Stromal cell of bone marrow (primary cell): Measurements from ENCODE around the gene CACTIN.
A peak's percentile ranks its signal among the peaks of the same experiment; 100 is the strongest.
"Not testable (repeated sequence)": the region's sequence is repeated elsewhere in the genome, so short reads cannot be mapped to it uniquely, and the experiment has no call there.

Source experiments
- DNase-seq: peaks from one replicate; pipeline ENCODE4 v3.0.0-alpha.2; 2012; ENCODE audit warnings: low read depth

The CACTIN gene

DNA sequence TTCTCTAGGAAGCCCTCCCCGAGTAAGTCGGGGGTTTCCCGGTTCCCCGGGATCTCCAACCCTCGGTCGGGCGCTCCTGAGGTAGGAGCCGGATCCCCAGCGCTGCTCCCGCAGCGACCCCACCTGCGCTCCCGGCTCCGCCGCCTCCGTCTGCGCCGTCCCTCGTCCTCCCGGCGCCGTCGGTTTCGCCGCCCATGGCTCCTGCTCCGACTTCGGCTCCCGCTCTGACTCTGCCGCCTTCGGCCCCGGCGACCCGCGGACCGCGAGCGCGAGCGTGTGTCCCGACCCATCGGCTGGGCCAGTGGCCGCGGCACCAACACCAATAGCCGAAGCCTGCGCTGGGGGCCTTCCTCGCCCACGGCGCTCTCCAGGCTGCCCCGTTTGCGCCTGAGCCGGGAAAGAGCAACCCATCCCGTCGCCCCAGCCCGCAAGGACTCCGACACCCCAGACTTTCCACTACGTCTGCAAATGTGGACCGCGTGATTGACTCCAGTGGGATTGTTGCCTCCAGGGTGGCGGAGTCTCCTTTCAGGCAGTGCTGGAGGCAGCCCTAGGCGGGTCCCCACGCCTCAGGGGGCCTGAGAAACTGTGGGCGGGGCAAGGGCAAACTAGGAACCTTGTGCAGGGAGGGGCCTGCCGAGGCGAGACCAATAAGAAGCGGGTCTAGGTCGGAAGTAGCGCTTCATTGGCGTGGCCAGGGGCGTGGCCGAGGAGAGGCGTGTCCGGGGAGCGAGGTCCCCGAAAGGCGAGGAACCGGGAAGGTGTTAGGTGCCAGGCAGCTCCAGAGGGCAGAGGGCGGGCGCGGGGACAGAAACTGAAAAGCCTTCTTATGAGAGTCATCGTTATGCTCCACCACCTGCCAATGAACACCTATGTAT, at the start of gene CACTIN:
TSS of gene CACTIN (minus strand) at position 318 of the 878 bp plus-strand sequence. CDS start at position 290, 28 bp downstream.
- DNase-seq, result peak; percentile 97

DNA sequence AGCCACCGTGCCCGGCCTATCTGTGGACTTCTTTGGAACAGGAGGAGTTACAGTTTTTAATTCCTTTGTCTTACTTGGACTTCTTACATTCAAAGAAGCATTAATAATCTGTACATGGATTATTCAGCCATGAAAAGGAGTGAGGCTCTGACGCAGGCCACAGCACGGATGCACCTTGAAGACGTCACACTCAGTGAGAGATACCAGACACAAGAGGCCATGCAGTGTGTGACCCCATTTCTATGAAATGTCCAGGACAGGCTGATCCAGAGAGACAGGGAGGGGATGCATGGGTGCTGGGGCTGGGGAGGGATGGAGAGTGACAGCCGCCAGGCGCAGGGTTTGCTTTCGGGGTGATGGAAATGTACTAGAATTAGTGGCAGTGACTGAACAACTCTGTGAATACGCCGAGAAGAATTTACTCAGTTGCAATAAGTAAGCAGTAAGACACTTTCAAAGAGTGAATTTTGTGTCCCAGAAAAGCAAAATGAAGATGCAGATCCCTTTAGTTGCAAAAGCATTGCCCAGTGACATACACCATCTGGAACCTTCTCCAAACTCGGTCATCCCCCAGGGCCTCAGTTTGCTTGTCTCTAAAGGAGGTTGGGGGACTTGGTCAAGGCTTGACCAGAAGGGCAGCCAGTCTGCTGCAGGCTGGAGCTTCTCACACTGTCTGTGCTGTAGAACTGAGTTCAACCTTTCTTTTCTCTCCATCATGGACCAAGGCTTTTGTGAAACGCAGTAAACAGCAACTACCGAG, 48.4 kb upstream of the CACTIN start:
- no peak for DNase-seq

DNA sequence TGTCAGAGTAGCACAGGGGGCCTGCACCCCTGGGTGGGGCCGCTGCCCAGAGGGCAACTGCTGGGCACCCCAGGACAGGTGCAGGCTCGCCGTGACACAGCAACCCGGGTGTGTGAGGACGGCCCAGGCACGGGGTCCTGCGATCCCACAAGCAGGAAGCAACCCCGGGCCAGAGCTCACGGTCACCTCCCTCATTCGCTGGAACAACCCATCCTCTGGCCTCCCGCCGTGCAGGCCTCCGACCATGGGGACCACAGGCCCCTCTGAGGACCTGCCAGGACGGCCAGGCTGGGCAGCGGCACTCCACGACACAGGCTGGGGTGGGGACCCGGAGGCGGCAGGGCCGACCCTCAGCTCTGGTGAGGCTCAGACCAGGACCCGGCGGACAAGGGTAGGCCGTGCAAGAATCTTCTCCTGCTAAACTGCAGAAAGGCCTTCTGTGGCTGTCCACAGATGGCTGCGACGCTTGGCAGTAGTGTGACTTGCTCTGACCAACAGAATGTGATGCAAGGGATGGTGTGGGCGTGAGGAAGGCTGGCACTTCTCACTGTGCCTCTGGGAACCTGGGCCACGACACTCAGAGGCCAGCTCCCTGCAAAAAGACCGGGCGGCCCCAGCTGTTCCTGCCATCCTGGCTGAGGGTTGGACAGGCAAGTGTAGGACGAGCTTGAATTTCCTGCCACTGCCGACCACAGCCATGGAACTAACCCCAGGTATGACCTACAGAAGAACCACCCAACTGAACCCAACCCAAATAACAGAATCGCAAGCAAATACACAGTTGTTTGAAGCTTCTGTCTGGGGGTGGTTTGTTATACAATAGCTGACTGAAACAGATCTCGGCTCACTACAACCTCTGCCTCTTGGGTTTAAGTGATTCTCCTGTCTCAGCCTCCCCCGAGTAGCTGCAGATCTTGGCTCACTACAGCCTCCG, 47.2 kb upstream of the CACTIN start:
- DNase-seq, result no peak

DNA sequence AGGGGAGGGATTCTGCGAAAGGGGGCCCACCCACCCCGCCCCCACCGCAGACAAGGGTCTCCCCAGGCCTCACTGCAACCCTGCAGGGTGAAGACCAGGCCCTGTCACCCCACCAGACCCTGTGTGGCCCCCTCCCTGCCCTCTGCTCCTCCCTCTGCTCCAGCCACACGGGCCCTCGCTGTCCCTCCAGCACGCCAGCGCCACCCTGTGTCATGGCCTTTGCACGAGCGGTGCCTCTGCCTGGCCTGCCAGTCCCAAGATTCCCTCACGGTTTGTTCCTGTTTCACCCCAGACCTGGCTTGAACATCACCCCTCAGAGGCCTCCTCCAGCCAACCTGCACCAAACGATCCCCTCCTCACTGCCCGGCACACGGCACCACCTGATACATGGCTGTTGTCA, 46.4 kb upstream of the CACTIN start:
- no peak for DNase-seq

DNA sequence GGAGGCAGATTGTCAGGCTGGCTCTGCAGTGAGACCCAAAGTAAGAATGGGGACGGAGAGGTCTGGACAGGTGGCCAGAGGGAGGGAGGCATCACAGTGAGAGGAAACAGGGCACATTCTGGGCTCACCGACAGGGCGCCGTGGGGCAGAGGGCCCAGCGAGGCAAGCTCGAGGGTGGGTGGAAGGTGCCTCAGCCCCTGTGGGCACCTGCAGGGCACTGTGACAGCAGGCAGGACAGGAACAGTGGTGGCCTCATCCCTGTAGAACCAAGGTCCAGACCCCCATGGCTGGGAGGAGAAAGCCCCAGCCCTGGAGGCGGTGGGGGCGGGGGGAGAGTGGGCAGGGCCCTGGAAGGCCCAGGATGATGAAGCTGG, 46.0 kb upstream of the CACTIN start:
- DNase-seq, result no peak

DNA sequence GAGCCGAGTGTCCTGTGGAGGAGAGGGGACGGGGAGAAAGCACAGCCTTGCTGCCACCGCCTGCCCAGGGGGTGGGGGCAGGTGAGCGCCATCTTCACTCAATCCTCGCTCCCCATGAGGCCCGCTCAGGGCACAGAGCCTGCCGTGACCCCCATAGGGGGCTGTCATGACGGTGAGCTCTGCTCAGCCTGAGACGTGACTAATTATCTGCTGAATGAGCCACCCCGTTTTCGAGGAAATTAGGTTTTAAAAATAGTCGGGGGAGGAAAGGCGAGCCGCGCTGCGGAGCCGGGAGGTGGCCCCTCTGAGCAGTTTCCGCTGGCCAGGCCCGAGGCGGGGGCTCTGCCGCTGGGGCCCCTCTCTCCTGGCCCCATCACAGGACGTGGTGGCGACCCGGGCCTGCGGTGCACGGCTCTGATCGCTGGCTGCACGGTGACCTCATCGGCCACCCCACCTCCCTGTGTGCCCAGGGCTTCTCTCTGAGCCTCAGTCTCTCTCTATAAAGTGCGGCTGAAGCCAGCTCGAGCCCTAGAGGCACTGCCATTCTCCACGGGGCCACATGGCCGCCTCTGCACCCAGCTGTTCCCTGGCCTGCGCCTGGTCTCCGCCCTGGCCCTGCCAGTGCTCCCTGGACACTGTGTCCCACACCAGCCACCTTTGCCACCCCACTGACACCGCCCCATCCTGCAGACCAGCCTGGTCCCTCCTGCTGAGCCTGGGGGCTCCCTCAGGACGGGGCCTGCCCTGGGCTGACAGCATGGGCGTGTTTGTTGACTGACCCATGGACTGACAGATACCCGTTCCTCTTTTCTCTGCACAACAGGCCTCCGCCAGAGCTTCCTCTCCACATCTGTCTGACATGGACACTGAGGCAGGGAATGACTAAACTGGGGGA, 45.3 kb upstream of the CACTIN start:
- DNase-seq, result no peak

DNA sequence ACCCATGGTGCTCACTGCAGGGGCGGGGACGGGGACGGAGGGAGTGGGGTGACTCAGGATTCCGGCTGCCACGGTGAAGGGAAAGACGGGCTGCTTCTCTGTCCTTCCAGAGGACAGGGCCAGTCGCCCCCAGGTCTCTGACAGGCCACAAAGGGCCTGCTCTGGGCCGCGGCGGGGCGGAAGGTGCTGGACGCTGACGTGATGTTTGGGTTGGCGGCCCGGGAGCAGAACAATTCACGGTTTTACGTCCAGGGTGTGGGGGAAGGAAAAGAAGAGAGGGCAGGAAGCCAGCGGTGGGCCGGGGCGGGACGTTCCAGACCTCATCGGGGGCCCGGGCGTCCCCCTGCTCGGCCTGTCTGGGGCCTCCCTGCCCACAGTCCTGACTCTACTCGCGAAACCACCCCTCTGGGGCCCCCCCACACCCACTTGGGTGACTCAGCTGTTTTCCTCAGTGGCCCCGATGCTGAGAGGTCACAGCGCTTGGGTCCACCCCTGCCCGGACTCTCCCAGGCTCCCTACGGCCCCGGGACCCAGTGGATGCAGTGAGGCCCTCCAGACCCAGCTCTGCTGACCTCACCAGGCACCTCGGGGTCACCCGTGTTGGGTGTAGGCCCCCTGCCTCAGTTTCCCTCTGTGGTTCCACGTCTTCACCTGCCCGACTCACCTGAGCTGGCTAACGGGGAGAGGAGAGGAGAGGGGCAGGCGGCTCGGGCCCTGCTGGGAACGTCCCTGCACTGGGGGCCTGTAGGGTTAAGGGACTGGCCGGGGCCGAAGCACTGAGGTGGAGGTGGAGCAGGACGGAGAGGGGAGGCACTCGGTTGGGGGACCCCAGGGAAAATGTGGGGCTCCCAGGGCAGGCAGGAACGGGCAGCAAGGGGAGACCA, 44.4 kb upstream of the CACTIN start:
- peak; percentile 78 for DNase-seq

DNA sequence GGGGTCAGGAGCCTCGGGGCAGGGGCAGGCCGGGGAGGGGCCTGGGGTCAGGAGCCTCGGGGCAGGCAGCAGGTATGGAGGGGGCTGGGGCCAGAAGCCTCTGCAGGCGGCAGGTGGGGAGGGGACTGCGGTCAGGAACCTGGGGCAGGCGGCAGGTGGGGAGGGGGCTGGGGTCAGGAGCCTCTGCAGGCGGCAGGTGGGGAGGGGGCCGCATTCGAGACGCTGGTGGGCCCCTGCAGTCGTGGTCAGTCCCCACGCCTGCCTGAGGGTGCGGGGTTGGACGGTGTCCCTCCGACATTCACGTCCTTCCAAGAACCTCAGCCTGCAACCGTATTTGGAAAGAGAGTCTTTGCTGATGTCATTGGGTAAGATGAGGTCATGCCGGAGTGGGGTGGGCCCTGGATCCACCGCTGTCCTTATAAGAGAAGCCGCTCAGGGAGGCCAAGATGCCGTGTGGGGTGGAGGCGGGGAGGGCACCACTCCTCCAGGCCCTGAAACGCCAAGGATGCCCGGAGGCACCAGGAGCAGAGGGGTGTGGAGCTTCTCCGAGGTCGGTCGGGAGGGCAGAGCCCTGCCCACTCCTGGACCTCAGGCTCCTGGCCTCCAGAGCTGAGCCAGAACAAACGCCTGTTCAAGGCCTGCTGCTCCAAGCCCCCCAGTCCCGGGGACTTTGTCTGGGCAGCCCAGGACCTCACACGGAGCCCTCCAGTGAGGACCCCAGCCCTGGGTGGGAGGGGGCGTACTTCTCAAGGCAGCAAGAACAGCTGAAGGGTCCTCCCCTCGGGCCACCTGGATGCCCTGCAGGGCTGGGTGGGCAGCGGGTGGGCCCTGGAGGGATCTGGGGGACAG, 43.6 kb upstream of the CACTIN start:
- DNase-seq, result peak; percentile 88

DNA sequence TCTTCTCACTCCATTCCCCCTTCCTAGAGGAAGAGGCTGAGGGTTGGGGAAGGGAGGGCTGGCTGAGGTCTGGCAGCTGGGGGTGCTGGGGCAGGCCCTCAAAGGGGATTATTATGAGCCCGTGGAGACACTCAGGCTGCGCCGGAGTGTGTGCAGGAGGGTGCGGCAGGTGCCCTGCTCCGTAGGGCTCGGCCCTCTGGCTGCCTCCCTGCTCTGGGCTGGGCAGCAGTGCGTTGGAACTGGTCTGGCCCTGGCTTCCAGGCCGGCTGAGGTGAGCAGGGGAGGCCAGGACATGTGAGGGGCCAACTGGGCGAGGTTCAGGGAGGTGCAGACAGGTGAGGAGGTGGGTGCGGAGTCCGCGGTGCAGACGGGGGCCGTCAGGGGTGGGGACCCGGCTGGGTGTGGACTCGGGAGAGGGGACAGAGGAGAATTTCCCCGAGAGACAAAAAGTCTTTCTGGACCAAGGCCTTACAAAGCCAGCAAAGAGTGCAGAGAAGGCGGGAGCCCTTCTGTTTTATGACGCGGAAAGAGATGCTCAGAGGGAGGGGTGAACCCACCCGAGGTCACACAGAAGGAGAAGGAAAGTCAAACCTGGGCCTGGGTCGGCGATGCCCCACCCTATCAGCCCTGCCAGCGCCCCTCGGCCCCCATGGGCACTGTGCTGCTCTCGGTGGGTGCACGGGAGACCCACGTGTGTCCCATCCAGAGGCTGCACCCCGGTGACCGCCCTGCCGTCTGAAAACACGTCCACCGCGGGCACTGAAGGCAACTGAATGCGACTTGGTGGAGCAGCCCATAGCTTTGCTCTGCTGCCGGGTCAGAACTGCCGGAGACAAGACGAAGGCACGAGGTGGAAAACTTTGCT, 42.7 kb upstream of the CACTIN start:
- no peak for DNase-seq

DNA sequence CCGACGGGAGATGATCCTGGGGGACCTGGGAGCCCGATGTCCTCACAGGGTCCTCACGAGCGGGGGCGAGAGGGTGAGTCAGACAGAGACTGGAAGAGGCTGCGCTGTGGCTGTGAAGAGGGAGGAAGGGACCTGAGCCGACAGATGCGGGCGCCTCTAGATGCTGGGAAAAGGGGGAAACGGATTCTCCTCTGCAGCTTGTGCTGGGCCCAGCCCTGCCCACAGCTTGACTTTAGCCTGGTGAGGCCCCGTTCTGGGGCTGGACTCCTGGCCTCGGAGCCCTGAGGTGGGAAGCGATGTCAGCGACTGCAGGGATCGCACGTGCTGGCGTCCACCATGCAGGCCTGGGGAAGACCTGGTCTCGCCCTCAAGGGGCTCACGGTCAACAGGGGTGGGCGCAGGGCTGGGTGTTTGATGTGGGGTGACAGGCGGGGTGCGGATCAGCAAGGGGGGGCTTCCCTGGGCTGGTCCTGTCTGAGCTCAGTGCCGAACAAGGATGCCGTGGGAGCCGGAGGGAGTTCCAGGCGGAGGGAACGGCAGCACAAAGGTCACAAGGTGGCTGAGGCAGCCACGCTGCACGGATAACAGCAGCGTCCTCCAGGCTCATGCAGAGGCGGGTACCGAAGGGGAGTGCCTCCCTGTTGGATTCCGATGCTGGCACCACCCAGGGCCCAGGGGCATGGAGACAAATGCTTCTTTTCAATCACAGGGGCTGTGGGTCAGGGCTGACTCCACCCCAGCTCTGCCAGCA, 41.9 kb upstream of the CACTIN start:
- DNase-seq, result no peak

DNA sequence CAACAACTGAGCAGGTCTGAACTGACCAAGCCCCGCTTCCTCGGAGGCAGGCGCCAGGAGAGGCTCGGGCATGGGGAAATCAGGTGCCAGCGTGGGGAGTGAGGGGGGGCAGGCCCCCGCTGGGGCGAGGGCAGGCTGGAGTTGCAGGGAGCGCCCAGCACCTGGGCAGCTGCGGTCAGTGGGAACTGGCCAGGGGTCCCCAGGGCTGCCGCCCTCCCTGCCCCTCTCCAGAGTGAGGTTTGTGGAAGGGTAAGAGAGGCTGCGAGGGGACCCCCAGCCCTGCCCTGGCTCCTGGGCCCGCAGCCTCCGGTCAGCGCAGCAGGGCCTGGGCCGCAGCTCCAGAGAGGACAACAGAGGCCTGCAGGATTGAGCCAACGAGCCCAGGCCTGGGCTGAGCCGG, 41.2 kb upstream of the CACTIN start:
- DNase-seq, result no peak

DNA sequence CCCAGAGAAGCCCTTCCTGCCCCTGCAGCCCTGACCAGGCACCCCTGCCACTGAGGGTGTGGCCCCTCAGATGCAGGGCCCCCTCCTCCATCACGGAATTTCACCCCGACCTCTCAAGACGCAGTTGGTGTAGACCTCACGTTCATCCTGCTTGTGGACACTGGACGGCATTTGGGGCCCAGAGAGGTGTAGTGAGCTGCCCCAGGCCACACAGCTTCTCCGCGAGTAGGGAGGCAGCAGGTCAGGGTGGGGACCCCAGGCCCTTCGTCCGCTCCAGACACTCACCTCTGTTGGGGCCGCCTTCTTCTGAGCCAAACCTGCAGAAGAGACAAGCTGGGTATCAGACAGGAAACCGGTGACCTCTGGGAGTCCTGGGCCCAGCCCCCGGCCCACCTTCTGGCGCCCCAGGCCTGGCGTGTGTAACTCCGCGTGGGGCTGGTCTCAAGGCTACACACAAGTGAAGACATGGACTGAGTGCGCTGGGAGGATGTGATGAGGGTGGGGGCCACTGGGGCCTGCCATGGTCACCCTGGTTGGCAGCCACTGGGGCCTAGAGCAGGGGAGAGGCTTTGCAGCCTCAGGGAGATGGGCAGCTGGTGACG, 40.5 kb upstream of the CACTIN start:
- DNase-seq, result no peak

DNA sequence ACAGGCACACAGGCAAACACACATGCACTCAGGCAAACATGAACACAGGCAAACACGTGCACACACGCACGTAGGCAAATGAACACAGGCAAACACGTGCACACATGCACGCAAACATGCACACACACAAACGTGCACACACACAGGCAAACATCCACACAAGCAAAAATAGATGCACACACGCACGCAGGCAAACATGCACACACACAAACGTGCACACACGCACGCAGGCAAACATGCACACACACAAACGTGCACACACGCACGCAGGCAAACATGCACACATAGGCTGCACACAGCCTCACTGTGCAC, 39.9 kb upstream of the CACTIN start:
- not testable (repeated sequence) for DNase-seq

DNA sequence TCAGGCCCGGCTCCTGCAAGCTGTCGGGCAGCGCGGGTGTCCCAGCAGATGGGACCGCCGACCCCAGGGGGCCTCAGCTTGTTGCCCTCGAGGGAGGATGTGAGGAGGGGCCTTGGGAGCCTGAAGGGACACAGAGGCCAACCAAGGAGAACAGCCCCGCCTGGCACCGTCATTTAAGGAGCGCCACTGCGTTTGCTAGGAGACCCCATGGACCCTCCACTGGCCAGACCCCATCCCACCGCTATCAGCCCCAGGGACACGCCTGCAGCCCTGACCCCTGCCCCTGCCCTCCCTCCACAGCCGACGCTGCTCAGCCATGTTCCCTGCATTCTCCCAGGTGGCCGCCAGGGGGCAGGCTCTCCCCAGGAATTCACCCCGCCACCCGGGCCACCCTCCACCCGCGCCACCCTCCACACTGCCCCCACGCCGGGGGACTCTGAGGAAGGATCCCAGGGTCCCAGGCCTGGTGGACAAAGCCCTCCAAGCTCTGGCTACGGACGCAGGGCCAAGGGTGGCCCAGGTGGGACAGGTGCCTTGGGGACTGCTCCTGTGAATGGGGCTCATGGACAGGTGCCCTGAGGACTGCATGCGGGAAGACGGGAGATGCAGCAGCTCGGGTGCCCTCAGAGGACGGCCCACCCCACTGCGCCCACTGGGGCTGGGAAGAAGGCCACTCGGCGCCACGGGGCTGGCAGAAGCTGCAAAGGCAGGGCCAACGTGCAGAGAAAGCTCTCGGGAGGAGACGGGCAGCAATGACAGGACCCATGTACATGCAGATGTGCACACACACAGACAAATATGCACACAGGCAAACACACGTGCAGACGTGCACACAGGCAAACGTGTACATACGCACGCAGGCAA, 39.3 kb upstream of the CACTIN start:
- DNase-seq, result no peak

DNA sequence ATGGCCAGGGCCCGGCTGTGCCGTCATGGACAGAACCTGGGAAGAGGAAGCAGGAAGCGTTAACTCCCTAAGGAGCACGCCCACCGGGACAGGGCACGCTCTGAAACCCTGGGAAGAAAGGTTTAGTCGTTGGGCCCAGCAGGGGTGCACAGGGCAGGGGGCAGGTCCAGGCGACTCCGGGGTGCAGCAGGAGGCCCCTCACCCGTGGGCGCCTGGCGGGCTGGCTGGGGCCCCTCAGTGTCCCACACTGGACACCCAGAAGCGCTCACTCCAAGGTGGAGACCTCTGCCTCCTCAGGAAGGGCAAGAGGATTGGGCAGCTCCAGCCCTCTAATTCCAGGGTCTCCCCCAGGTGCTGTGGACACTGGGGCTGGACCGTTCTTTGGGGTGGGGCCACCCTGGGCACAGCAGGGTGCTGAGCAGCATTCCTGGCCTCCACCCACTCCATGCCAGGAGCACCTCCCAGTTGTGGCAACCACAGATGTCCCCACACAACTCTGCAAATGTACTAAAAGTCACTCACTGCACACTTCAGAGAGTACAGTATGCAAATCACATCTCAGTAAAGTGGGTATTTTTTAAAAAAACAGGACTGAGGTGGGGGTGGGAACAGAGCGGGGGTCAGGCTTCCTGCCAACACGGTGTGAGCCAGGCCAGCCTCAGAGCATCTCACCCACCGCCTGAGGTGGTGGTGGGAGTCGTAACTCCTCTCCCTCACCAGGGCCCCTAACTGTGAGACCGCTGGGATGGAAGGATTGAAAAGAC, 38.5 kb upstream of the CACTIN start:
- no peak for DNase-seq
